Prostate gland (tissue), 2 donors: Measurements from ENCODE around the gene PBRM1.

Experiments used
- CTCF ChIP-seq, 4 experiments: fragments of 200-600 bp in 2 of 4; fragments of 450-650 bp in 2 of 4; sonication (generic) in 2 of 4; IDR thresholded peaks; 1 replicate in 3 of 4; 2 replicates in 1 of 4; pipeline ENCODE4 v1.5.1; 2016 to 2019; ENCODE audit warnings: antibody characterized with exemption in 4 of 4, mild to moderate bottlenecking in 2 of 4, moderate library complexity in 2 of 4
- POLR2A ChIP-seq: fragments of 450-650 bp; IDR thresholded peaks from one replicate; pipeline ENCODE4 v1.6.1; 2016; ENCODE audit warnings: antibody characterized with exemption, mild to moderate bottlenecking
- POLR2AphosphoS5 ChIP-seq: sonication (generic); formaldehyde crosslinking; IDR thresholded peaks from one replicate; pipeline ENCODE4 v1.6.1; 2017; ENCODE audit warnings: antibody characterized with exemption

- no peak for TF ChIP-seq POLR2A
- TF ChIP-seq CTCF (IDR thresholded peaks at IDR 0.05), result no peak
- TF ChIP-seq POLR2AphosphoS5, result no peak
Measured at GRCh38 chr3:52509753-52510328, 175.9 kb downstream of the PBRM1 start.
